Ascending aorta (tissue), 2 donors: ENCODE measurements around the gene CAMK2D. TPM values are rescaled to one million over a fixed set of nuclear protein-coding genes. Genes with fewer than 3 reads are reported as not detected.
A peak's percentile ranks its signal among the peaks of the same experiment; 100 is the strongest.

Experiments
- DNase-seq, 2 donors: peaks; one replicate each; pipeline ENCODE4 v3.0.0-alpha.2; 2019; ENCODE audit warnings: low spot score in 2 of 2
- H3K27ac ChIP-seq, 2 donors: fragments of 200-600 bp; sonication (generic); one replicate each; pipeline ENCODE4 v1.5.1; 2016 to 2017; ENCODE audit warnings: mild to moderate bottlenecking in 1 of 2
- H3K27me3 ChIP-seq: fragments of 200-600 bp; sonication (generic); one replicate; pipeline ENCODE4 v1.5.1; 2017
- H3K36me3 ChIP-seq, 2 donors: fragments of 200-600 bp; sonication (generic); one replicate each; pipeline ENCODE4 v1.5.1; 2016
- H3K4me1 ChIP-seq, 2 donors: fragments of 200-600 bp; sonication (generic); one replicate each; pipeline ENCODE4 v1.5.1; 2016 to 2017; ENCODE audit warnings: mild to moderate bottlenecking in 1 of 2
- H3K4me3 ChIP-seq, 2 donors: fragments of 200-600 bp; sonication (generic); one replicate each; pipeline ENCODE4 v1.5.1; 2016 to 2017; ENCODE audit warnings: mild to moderate bottlenecking in 1 of 2
- H3K9me3 ChIP-seq, 2 donors: fragments of 200-600 bp; sonication (generic); one replicate each; pipeline ENCODE4 v1.5.1; 2016
- intact Hi-C: fragments of 100-400 bp; cut with DNase I; formaldehyde crosslinking; loops from one replicate; pipeline ENCODE4 v1.15.1; 2023
- total RNA-seq: library from RNA; depleted of rRNA; stranded (reverse); fragments of >200 nt; gene quantifications from one replicate; pipeline ENCODE4 v1.1.0, GENCODE V29; 2016
- TF ChIP-seq, protein P1 (sequence below), 3 experiments: fragments of 200-600 bp in 2 of 3; fragments of 450-650 bp in 1 of 3; sonication (generic) in 2 of 3; IDR thresholded peaks; one replicate each; pipeline ENCODE4 v1.5.1; 2016 to 2019; ENCODE audit warnings: antibody characterized with exemption in 3 of 3, mild to moderate bottlenecking in 1 of 3, moderate library complexity in 1 of 3

Gene CAMK2D
- total RNA-seq, 1 donor from 2014 or later: 23.8 TPM

DNA sequence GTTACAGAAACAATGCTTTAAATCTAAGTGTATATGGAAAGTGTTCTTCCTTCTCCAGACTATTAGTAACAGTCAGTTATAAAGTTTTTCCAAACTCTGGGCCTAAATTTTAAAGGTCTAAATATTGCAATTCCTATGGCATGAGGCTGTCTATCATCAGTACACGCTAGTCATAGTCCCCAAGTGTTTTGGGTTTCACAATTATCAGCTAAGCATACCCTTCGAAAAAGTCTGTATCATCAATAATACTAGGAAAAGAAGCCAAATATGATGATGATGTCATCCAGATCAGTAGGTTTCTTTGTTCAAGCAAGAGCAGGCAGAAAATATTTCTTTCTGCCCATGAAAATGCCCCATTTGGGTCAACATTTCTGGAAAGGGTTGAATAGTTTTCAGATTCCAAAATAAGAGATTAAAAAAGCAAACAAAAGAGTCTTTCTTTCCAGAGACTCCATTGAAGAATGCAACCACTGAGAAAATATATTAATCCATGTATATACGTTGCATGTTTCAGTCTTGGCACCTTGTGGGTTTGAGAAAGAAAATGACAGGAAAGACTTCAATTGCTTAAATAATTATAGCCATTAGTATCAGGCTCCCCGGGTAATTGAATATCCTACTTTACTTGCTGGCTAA lies 173.8 kb downstream of the CAMK2D start:
- Histone ChIP-seq H3K27ac (peak overlapping the region; percentile 50 to 62), H3K9me3 (no peaks in the 10 kb centered on the region), H3K4me1 (peaks cover 5 to 34% of the 10 kb centered on the region in 2 donors), H3K27me3 (no peaks in the 10 kb centered on the region), H3K4me3 (no peak overlapping the region), H3K36me3 (no peaks in the 10 kb centered on the region)
- intact Hi-C loops: no loop called here
- TF ChIP-seq, protein P1, sequence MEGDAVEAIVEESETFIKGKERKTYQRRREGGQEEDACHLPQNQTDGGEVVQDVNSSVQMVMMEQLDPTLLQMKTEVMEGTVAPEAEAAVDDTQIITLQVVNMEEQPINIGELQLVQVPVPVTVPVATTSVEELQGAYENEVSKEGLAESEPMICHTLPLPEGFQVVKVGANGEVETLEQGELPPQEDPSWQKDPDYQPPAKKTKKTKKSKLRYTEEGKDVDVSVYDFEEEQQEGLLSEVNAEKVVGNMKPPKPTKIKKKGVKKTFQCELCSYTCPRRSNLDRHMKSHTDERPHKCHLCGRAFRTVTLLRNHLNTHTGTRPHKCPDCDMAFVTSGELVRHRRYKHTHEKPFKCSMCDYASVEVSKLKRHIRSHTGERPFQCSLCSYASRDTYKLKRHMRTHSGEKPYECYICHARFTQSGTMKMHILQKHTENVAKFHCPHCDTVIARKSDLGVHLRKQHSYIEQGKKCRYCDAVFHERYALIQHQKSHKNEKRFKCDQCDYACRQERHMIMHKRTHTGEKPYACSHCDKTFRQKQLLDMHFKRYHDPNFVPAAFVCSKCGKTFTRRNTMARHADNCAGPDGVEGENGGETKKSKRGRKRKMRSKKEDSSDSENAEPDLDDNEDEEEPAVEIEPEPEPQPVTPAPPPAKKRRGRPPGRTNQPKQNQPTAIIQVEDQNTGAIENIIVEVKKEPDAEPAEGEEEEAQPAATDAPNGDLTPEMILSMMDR (IDR thresholded peaks at IDR 0.05): no peak
- DNase-seq: no peak

DNA sequence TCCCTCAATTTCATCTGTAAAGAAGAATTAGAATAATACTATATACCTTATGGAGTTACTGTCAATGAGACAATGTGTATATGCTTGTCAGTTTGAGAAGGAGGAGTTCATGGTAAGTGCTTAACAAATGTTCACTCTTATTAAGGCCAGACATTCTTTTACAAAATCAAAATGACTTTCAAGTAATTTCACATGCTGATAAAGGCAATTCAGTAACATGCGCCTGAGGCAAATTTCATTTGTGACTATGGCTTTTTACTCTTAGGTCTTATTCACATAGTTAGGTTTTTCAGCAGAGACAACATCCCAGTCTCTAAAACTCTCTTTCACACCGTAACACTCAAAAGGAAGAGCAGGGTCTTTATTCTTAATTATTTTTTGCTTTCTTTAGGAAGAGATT lies 174.4 kb downstream of the CAMK2D start:
- H3K27me3 ChIP-seq: no peaks in the 10 kb centered on the region
- H3K4me3 ChIP-seq: no peak overlapping the region
- no peak for DNase-seq
- intact Hi-C loops: no loop called here
- TF ChIP-seq, protein P1 (IDR thresholded peaks at IDR 0.05): no peak
- peaks cover 5 to 34% of the 10 kb centered on the region in 2 donors for H3K4me1 ChIP-seq
- H3K9me3 ChIP-seq: no peaks in the 10 kb centered on the region
- no peaks in the 10 kb centered on the region for H3K36me3 ChIP-seq
- peak overlapping the region; percentile 50 to 62 for H3K27ac ChIP-seq

DNA sequence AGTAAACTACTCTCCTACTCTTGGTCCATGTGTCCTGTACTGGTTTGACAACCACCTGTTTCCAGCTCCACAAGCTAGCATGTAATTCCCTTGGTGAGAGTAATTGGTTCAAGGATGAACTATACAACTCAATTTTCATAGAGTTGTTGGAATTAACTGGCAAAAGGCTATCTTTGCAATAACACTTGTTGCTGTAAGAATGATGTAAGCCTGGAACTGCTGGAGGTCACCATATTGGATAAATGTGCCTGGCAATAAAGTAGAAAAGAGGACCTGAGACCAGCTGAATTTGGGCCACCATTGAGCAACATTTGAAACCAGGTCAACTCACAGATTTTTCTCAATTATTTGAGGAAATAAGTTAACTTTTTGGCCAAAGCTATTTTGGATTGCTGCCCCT lies 175.5 kb downstream of the CAMK2D start:
- Histone ChIP-seq H3K27ac (peak overlapping the region; percentile 38 to 50), H3K4me1 (peaks cover 5 to 34% of the 10 kb centered on the region in 2 donors), H3K36me3 (no peaks in the 10 kb centered on the region), H3K9me3 (no peaks in the 10 kb centered on the region), H3K4me3 (no peak overlapping the region), H3K27me3 (no peaks in the 10 kb centered on the region)
- intact Hi-C loops: no loop called here
- TF ChIP-seq, protein P1 (IDR thresholded peaks at IDR 0.05): no peak
- DNase-seq: no peak

DNA sequence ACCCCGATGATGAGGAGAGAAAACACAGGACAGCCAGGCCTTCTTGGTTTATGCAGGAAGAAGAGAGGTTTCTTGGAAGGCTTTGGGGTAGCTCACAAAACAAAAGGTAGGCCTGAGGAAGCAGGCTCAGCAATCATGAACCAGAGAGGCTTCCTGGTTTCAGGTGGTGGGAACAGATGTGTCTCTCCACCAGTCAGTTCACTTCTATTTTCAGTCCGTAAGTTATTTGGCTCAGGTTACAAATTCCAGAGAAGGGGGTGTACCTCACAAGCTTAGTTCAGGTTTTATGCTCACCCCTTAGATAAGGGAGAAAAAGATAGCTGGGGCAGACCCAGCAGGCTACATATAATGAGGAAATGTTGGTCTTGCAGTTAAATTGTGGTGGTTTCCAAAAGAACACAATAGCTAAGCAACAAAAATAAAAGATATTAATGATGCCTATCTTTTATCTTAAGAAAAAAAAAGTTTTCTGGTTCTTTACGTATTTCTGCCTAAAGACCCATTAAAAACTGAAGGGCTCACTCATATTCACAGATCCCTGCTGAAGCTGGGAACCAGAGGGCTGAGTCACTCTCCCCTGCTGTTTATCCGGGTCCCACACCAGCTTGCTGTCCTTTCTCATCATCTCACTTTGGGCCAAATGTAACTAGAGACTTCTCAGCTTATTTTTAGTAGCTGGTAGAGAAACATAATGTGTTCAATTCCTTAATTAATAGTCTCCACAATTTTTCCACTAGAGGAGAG lies 177.0 kb downstream of the CAMK2D start:
- Histone ChIP-seq H3K27ac (peak overlapping the region; percentile 21 to 63), H3K36me3 (no peaks in the 10 kb centered on the region), H3K9me3 (no peaks in the 10 kb centered on the region), H3K4me1 (peaks cover 5 to 34% of the 10 kb centered on the region in 2 donors), H3K27me3 (no peaks in the 10 kb centered on the region), H3K4me3 (no peak overlapping the region)
- intact Hi-C loops: no loop called here
- TF ChIP-seq, protein P1 (IDR thresholded peaks at IDR 0.05): no peak
- DNase-seq: no peak

DNA sequence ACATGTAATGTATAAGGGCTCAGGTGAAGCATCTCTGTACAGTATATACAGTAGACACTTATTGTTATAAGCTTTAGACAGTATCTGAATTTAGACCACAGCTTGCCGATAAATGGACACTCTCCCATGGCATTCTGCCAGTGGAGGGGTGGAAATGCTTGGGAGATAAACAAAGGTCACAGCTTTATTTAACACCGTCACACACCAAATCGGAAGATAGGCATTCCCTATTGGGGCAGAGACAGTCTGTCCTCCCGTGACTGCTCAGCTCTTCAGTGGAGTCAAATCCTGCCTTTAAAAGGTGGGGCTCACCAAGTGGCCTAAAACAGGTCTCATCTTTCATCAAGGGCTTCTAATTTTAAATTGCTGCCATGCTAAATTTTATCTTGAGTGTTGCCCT lies 178.8 kb downstream of the CAMK2D start:
- Histone ChIP-seq H3K36me3 (no peaks in the 10 kb centered on the region), H3K4me1 (peaks cover 5 to 31% of the 10 kb centered on the region in 2 donors), H3K27me3 (no peaks in the 10 kb centered on the region), H3K27ac (no peak overlapping the region), H3K9me3 (no peaks in the 10 kb centered on the region), H3K4me3 (no peak overlapping the region)
- DNase-seq: no peak
- TF ChIP-seq, protein P1 (IDR thresholded peaks at IDR 0.05): no peak
- intact Hi-C loops: no loop called here
